ENCODE measurements around the gene ESYT3.

Gene ESYT3

DNA sequence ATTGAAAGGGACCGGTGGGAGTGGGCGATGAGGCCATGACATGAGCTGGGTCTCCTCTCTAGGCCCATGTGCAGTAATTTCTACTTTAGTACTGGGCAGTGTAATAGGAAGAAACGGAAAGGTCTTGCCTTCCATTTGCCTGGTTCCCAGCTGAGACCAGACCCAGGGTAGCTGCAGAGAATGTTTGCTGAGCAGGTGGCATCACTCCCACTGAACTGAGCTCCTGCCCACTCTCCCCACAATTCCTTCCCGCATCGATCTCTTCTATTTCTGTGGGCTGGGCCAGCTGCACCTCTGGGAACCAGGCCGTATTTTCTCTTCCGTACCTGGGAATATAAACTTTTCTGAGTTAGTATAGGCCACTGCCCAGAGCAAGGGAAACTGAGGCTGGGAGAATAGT is 15.8 kb downstream of the ESYT3 start:
- no peaks in the 10 kb centered on the region for H3K36me3 ChIP-seq (ENCODE audit: insufficient read depth, low read length)
- H3K9me2 ChIP-seq (ENCODE audit: low read depth, low read length) = no peaks in the 10 kb centered on the region
- no peaks in the 10 kb centered on the region for H3K27me3 ChIP-seq (ENCODE audit: insufficient read depth, low read length)
- no peaks in the 10 kb centered on the region for H3F3A ChIP-seq (ENCODE audit: insufficient read depth, low read length)
- TF ChIP-seq, protein P1, sequence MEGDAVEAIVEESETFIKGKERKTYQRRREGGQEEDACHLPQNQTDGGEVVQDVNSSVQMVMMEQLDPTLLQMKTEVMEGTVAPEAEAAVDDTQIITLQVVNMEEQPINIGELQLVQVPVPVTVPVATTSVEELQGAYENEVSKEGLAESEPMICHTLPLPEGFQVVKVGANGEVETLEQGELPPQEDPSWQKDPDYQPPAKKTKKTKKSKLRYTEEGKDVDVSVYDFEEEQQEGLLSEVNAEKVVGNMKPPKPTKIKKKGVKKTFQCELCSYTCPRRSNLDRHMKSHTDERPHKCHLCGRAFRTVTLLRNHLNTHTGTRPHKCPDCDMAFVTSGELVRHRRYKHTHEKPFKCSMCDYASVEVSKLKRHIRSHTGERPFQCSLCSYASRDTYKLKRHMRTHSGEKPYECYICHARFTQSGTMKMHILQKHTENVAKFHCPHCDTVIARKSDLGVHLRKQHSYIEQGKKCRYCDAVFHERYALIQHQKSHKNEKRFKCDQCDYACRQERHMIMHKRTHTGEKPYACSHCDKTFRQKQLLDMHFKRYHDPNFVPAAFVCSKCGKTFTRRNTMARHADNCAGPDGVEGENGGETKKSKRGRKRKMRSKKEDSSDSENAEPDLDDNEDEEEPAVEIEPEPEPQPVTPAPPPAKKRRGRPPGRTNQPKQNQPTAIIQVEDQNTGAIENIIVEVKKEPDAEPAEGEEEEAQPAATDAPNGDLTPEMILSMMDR (IDR thresholded peaks at IDR 0.05; ENCODE audit: low read length) = no peak
- TF ChIP-seq EZH2 (IDR thresholded peaks at IDR 0.05; ENCODE audit: borderline replicate concordance, low read length) = no peak
- no peak overlapping the region for H2AFZ ChIP-seq (ENCODE audit: low read length)
- H3K4me1 ChIP-seq (ENCODE audit: insufficient read depth, low read length, severe bottlenecking) = no peaks in the 10 kb centered on the region
- H3K4me3 ChIP-seq (ENCODE audit: low read depth, low read length, poor library complexity, severe bottlenecking) = no peak overlapping the region
- H3K27ac ChIP-seq (ENCODE audit: low read depth, low read length, poor library complexity, severe bottlenecking) = no peak overlapping the region
- no peak overlapping the region for H3K9ac ChIP-seq (ENCODE audit: low read length)
- no peaks in the 10 kb centered on the region for H4K20me1 ChIP-seq (ENCODE audit: insufficient read depth, low read length)
- no peaks in the 10 kb centered on the region for H3K79me2 ChIP-seq (ENCODE audit: insufficient read depth, low read length)
- H3K4me2 ChIP-seq (ENCODE audit: low read length) = no peak overlapping the region
- no peaks in the 10 kb centered on the region for H3K9me3 ChIP-seq (ENCODE audit: low read length)

DNA sequence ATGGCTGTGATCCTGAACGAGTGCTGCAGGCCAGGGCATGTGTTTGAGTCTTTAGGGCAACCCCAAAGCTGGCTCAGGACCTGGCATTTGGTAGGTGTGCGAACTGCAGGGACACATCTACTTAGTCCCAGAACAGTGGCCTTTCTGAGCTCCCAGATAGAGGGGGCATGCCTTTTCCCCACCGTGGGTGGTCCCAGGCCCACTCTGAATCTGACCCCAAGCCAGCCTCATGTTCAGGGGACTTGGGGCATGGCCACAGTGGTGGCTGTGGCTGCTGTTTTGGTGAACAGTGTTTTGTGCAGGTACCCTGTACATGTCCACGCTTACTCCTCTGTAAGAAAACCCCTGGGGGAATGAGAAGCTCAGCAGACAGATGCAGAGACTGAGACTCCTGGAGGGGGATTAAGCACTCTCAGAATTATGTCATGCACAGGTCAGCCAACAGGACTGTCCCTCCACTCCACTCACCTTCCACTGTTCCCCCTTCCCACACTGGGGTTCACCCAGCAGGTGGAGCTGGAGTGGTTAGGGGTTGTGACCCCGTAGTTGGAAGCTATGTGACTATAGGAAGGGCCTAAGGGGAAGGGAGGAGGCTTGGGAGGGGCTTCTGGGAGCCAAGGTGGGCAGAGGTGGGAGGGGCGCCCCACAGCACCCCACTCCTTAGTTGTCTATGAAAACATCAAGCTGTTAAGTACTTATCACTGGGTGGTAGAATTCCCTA is 16.4 kb downstream of the ESYT3 start:
- TF ChIP-seq, protein P1 (IDR thresholded peaks at IDR 0.05; ENCODE audit: low read length) = no peak
- no peak for TF ChIP-seq EZH2 (IDR thresholded peaks at IDR 0.05; ENCODE audit: borderline replicate concordance, low read length)
- H3K36me3 ChIP-seq (ENCODE audit: insufficient read depth, low read length) = no peaks in the 10 kb centered on the region
- no peaks in the 10 kb centered on the region for H3K4me1 ChIP-seq (ENCODE audit: insufficient read depth, low read length, severe bottlenecking)
- H4K20me1 ChIP-seq (ENCODE audit: insufficient read depth, low read length) = no peaks in the 10 kb centered on the region
- no peak overlapping the region for H3K4me3 ChIP-seq (ENCODE audit: low read depth, low read length, poor library complexity, severe bottlenecking)
- H3K27ac ChIP-seq (ENCODE audit: low read depth, low read length, poor library complexity, severe bottlenecking) = no peak overlapping the region
- H2AFZ ChIP-seq (ENCODE audit: low read length) = no peak overlapping the region
- no peaks in the 10 kb centered on the region for H3K9me2 ChIP-seq (ENCODE audit: low read depth, low read length)
- no peak overlapping the region for H3K9ac ChIP-seq (ENCODE audit: low read length)
- no peaks in the 10 kb centered on the region for H3K79me2 ChIP-seq (ENCODE audit: insufficient read depth, low read length)
- no peak overlapping the region for H3K4me2 ChIP-seq (ENCODE audit: low read length)
- no peaks in the 10 kb centered on the region for H3K27me3 ChIP-seq (ENCODE audit: insufficient read depth, low read length)
- no peaks in the 10 kb centered on the region for H3K9me3 ChIP-seq (ENCODE audit: low read length)
- H3F3A ChIP-seq (ENCODE audit: insufficient read depth, low read length) = no peaks in the 10 kb centered on the region

DNA sequence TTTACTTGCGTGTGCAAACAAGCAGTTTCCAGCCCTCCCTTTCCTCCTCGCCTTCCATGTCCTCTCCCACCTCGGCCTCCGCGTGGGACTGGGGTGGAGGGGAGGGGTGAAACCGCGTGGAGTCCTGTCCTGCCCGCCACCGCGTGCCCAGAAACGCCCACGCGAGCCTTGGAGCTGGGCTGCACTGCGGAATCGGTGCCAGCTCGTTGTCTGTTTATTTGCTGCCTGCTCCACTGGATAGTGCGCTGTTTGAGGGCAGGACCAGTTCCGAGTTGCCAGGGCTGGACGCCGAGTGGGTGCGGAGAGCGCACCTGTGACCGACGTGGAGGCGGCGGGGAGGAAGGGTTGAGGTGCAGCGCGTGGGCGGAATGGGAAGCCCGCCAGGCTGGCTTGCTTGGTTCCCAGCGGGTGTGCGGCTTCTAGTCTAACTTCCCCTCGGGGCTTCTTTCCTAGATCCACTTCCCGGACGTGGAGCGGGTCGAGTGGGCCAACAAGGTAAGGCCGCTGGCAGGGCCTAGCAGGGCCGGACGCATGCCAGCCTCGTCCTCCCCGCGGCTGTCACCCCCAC is 17.3 kb downstream of the ESYT3 start:
- Histone ChIP-seq H3K36me3 (ENCODE audit: insufficient read depth, low read length) (no peaks in the 10 kb centered on the region), H3K27me3 (ENCODE audit: insufficient read depth, low read length) (no peaks in the 10 kb centered on the region), H3K9me2 (ENCODE audit: low read depth, low read length) (no peaks in the 10 kb centered on the region), H3K4me3 (ENCODE audit: low read depth, low read length, poor library complexity, severe bottlenecking) (no peak overlapping the region), H3K9me3 (ENCODE audit: low read length) (no peaks in the 10 kb centered on the region), H3K9ac (ENCODE audit: low read length) (no peak overlapping the region), H3K27ac (ENCODE audit: low read depth, low read length, poor library complexity, severe bottlenecking) (no peak overlapping the region), H3K4me1 (ENCODE audit: insufficient read depth, low read length, severe bottlenecking) (no peaks in the 10 kb centered on the region), H2AFZ (ENCODE audit: low read length) (no peak overlapping the region), H3F3A (ENCODE audit: insufficient read depth, low read length) (no peaks in the 10 kb centered on the region), H4K20me1 (ENCODE audit: insufficient read depth, low read length) (no peaks in the 10 kb centered on the region), H3K79me2 (ENCODE audit: insufficient read depth, low read length) (no peaks in the 10 kb centered on the region), H3K4me2 (ENCODE audit: low read length) (no peak overlapping the region)
- TF ChIP-seq, protein P1 (IDR thresholded peaks at IDR 0.05; ENCODE audit: low read length) = no peak
- TF ChIP-seq EZH2 (IDR thresholded peaks at IDR 0.05; ENCODE audit: borderline replicate concordance, low read length) = no peak

All from OCI-LY1 (cell line).